GM06990 (cell line): ENCODE data around the gene FYN.

Source experiments
- DNase-seq: peaks from one replicate; pipeline ENCODE4 v3.0.0-alpha.2; 2011; ENCODE audit not compliant: insufficient read length; ENCODE audit errors: extremely low read depth
- H3K27me3 ChIP-seq: replicated peaks from 2 replicates; pipeline ENCODE4 v1.6.0; 2011; ENCODE audit warnings: low read length; ENCODE audit not compliant: control insufficient read depth, insufficient read depth
- H3K36me3 ChIP-seq: 2 replicates; pipeline ENCODE4 v1.5.1; 2011; ENCODE audit warnings: low read length; ENCODE audit not compliant: control insufficient read depth, insufficient read depth
- H3K4me3 ChIP-seq: replicated peaks from 2 replicates; pipeline ENCODE4 v1.5.1; 2011; ENCODE audit warnings: low read depth, mild to moderate bottlenecking, control low read depth, low read length
- CTCF ChIP-seq: IDR thresholded peaks from 2 replicates; pipeline ENCODE4 v1.5.1; 2011; ENCODE audit warnings: low read length, control low read depth, mild to moderate bottlenecking, inconsistent platforms; ENCODE audit not compliant: insufficient read depth, poor library complexity, severe bottlenecking

The FYN gene

GRCh38 chr6:111702268-111702667 is 171.0 kb downstream of the FYN start:
- Histone ChIP-seq H3K4me3 (no peak overlapping the region), H3K27me3 (no peaks in the 10 kb centered on the region), H3K36me3 (no peaks in the 10 kb centered on the region; the same call in none of the 2 replicates)
- TF ChIP-seq CTCF: no peak
- DNase-seq: no peak

DNA sequence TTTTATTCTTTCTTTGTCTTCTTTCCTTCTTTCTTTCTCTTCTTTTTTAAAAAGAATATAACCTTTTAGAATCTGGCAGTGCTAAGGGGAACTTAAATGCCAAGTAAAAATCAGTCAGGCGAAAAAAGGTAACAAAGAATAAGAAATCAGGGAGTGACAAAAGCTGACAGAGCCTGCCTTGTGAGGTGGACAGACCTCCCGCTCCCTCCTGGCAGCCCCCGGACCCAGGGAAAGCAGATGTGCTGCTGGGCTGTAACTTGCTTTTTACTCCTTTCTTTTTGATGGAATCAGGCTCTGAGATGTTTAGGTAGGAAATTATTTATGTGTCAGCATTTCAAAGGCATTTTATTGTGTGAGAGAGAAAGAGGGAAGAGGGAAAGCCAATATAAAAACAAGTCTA is 172.1 kb downstream of the FYN start:
- DNase-seq: no peak
- Histone ChIP-seq H3K36me3 (no peaks in the 10 kb centered on the region; the same call in none of the 2 replicates), H3K4me3 (no peak overlapping the region), H3K27me3 (no peaks in the 10 kb centered on the region)
- TF ChIP-seq CTCF: no peak

DNA sequence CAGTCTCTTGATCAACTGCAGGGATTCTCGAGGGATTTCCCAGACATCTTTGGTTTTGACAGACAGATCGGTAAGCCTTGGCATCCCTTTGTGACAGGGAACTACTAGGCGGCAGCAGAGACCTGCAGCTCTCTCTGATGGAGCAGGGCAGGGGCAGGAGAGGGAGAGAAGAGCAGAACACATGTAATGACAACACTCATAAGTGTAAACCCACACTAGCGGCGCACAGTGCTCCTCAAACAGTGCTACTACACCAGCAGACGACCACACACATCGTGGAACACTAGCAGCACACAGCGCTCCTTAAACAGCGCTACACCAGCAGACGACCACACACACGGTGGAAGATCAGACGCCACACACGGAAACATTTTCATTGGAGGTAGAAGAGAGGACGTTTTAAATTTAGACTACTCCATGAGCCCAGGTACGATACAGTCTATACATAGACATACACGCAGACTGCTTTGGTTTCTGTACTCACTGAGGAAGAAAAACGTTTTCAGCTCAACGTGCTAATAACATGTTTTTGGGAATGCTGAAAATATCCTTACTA is 173.0 kb downstream of the FYN start:
- Histone ChIP-seq H3K36me3 (no peaks in the 10 kb centered on the region; the same call in none of the 2 replicates), H3K4me3 (no peak overlapping the region), H3K27me3 (no peaks in the 10 kb centered on the region)
- DNase-seq: no peak
- TF ChIP-seq CTCF: no peak

DNA sequence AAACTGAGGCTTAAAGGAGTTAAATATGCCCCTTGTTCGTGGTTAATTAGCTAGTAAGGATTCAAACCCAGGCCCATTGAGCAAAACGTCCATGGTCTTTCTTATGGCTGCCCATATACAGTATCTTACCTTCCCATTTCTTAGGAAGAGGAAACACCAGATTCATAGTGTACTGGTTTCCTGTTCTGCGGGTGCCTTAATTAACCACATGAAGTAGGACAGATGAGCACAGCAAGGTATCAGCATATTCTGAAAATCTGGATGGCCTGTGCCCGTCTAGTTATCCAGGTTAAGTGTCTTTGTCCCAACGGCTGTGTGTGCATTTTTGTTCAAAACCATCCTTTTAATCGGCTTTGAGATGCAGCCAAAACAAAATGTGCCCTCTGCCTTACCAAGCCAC is 174.1 kb downstream of the FYN start:
- H3K36me3 ChIP-seq: no peaks in the 10 kb centered on the region; the same call in none of the 2 replicates
- no peak for DNase-seq
- no peaks in the 10 kb centered on the region for H3K27me3 ChIP-seq
- no peak for TF ChIP-seq CTCF
- no peak overlapping the region for H3K4me3 ChIP-seq

GRCh38 chr6:111696814-111697213 is 176.4 kb downstream of the FYN start:
- Histone ChIP-seq H3K27me3 (no peaks in the 10 kb centered on the region), H3K4me3 (no peak overlapping the region), H3K36me3 (peaks cover 4% of the 10 kb centered on the region)
- no peak for TF ChIP-seq CTCF
- no peak for DNase-seq
